Adrenal gland (tissue), 12 donors: ENCODE results near the gene GRXCR2. TPM values are rescaled to one million over a fixed set of nuclear protein-coding genes. Genes with fewer than 3 reads are reported as not detected.

Experiments used
- DNase-seq, 7 donors: peaks; one replicate each; pipeline ENCODE4 v3.0.0-alpha.2; 2019 to 2020
- H3K27ac ChIP-seq, 5 donors: fragments of 200-600 bp; sonication (generic) in 4 of 5; 1 replicate in 3 of 5; 2 replicates in 2 of 5; pipeline versions ENCODE4 v1.5.1 to v1.8.0; 2016 to 2020; ENCODE audit warnings: mild to moderate bottlenecking in 1 of 5
- H3K27me3 ChIP-seq: fragments of 200-600 bp; 2 replicates; pipeline ENCODE4 v1.8.0; 2021
- H3K36me3 ChIP-seq, 2 donors: fragments of 200-600 bp; replicated peaks in 1 of 2; 1 replicate in 1 of 2; 2 replicates in 1 of 2; pipeline versions ENCODE4 v1.5.1 to v1.8.0; 2018 to 2022
- H3K4me1 ChIP-seq, 2 donors: fragments of 200-600 bp; replicated peaks in 1 of 2; 1 replicate in 1 of 2; 2 replicates in 1 of 2; pipeline versions ENCODE4 v1.5.1 to v1.8.0; 2018 to 2021
- H3K4me3 ChIP-seq, 4 donors: fragments of 200-600 bp; sonication (generic) in 3 of 4; one replicate each; pipeline ENCODE4 v1.5.1; 2016 to 2018
- H3K9me3 ChIP-seq, 3 donors: fragments of 200-600 bp; sonication (generic) in 1 of 3; replicated peaks in 1 of 3; 1 replicate in 2 of 3; 2 replicates in 1 of 3; pipeline versions ENCODE4 v1.5.1 to v1.8.0; 2016 to 2021
- POLR2A ChIP-seq, 2 donors: fragments of 450-650 bp; IDR thresholded peaks; one replicate each; pipeline ENCODE4 v1.6.1; 2017; ENCODE audit warnings: antibody characterized with exemption in 2 of 2, mild to moderate bottlenecking in 2 of 2, moderate library complexity in 1 of 2
- WGBS, 4 donors: extraction: QIAGEN DNeasy Blood & Tissue Kit in 2 of 4; methylation state at CpG; one replicate each; pipeline versions ENCODE4 v1.1.5 to v1.1.7; 2013 to 2017; 5-methylcytosine and 5-hydroxymethylcytosine counted together
- intact Hi-C, 2 donors: fragments of 100-400 bp; cut with DNase I; formaldehyde crosslinking; loops; one replicate each; pipeline versions ENCODE4 v1.14.1 to v1.15.0; 2022 to 2023
- polyA plus RNA-seq, 3 donors: library from polyadenylated mRNA; stranded (reverse); fragments of 200-250 nt in 2 of 3; fragments of 350-450 nt in 1 of 3; fragmentation: Illumina TruSeq in 1 of 3; extraction: RNeasy Lipid Tissue Mini Kit (QIAGEN cat#74804) in 1 of 3; gene quantifications; one replicate each; pipeline ENCODE4 v1.2.3, GENCODE V29; 2013 to 2014
- total RNA-seq, 9 donors: library from RNA; depleted of rRNA in 4 of 9; stranded (reverse); fragments of >200 nt in 4 of 9; fragments of 120-200 nt in 1 of 9; fragmentation: NEBNext Ultra II Directional in 1 of 9; extraction: Animal tissue kit (Norgen Biotek cat#: 25700) in 1 of 9; gene quantifications; one replicate each; pipeline versions ENCODE4 v1.1.0 to v1.2.4, GENCODE V29; 2013 to 2023
- TF ChIP-seq, protein P1 (sequence below), 6 experiments: fragments of 450-650 bp in 4 of 6; fragments of 200-600 bp in 2 of 6; sonication (generic) in 1 of 6; IDR thresholded peaks; 1 replicate in 5 of 6; 2 replicates in 1 of 6; pipeline versions ENCODE4 v1.5.1 to v1.8.0; 2016 to 2021; ENCODE audit warnings: antibody characterized with exemption in 6 of 6, mild to moderate bottlenecking in 2 of 6, moderate library complexity in 1 of 6
- donor health status: healthy with polysubstance abuse.
- donor health status: Bipolar disorder and iron deficiency.
- donor health status: DM: yes; HTN: yes; CAD: no.
- donor health status: DM: no; HTN: no; CAD: no.
- donor health status: DM: no; HTN: no; CAD: no.
- donor health status: DM: yes; HTN: yes; CAD: no.

Gene GRXCR2
- total and polyA plus RNA-seq, 12 donors, result not detected

GRCh38 chr5:145826895-145827674 lies 45.7 kb downstream of the GRXCR2 start:
- no peaks in the 10 kb centered on the region for H3K9me3 ChIP-seq
- H3K27ac ChIP-seq, result no peak overlapping the region
- WGBS, 4 donors, result 54 to 62% (median 58%) methylated on average over 8 of the region's 8 CpGs
- intact Hi-C loops, result loop anchor here in 1 of 2 donors (5.0 kb wide), 1 partner anchor 145 kb away; no protein-coding TSS in a partner anchor
- TF ChIP-seq, protein P1, sequence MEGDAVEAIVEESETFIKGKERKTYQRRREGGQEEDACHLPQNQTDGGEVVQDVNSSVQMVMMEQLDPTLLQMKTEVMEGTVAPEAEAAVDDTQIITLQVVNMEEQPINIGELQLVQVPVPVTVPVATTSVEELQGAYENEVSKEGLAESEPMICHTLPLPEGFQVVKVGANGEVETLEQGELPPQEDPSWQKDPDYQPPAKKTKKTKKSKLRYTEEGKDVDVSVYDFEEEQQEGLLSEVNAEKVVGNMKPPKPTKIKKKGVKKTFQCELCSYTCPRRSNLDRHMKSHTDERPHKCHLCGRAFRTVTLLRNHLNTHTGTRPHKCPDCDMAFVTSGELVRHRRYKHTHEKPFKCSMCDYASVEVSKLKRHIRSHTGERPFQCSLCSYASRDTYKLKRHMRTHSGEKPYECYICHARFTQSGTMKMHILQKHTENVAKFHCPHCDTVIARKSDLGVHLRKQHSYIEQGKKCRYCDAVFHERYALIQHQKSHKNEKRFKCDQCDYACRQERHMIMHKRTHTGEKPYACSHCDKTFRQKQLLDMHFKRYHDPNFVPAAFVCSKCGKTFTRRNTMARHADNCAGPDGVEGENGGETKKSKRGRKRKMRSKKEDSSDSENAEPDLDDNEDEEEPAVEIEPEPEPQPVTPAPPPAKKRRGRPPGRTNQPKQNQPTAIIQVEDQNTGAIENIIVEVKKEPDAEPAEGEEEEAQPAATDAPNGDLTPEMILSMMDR (IDR thresholded peaks at IDR 0.05), result no peak
- no peak for TF ChIP-seq POLR2A (IDR thresholded peaks at IDR 0.05)
- no peak for DNase-seq
- no peaks in the 10 kb centered on the region for H3K27me3 ChIP-seq
- H3K4me3 ChIP-seq, result no peak overlapping the region
- peaks cover 0 to 13% of the 10 kb centered on the region in 2 donors for H3K4me1 ChIP-seq
- H3K36me3 ChIP-seq, result no peaks in the 10 kb centered on the region

- Histone ChIP-seq H3K4me1 (peaks cover 0 to 13% of the 10 kb centered on the region in 2 donors), H3K9me3 (no peaks in the 10 kb centered on the region), H3K36me3 (no peaks in the 10 kb centered on the region), H3K4me3 (no peak overlapping the region), H3K27ac (no peak overlapping the region), H3K27me3 (no peaks in the 10 kb centered on the region)
- intact Hi-C loops, result loop anchor here in 1 of 2 donors (5.0 kb wide), 1 partner anchor 143 kb away; no protein-coding TSS in a partner anchor
- 62 to 68% (median 63%) methylated on average over 3 of the region's 3 CpGs for WGBS, 4 donors
- TF ChIP-seq, protein P1 (IDR thresholded peaks at IDR 0.05), result peak; percentile 67 to 92 (median 82)
- no peak for TF ChIP-seq POLR2A (IDR thresholded peaks at IDR 0.05)
- DNase-seq, result peak in 1 of 7 donors; percentile 9
These were observed 47.0 kb downstream of the GRXCR2 start for GRCh38 chr5:145825751-145826180.

DNA sequence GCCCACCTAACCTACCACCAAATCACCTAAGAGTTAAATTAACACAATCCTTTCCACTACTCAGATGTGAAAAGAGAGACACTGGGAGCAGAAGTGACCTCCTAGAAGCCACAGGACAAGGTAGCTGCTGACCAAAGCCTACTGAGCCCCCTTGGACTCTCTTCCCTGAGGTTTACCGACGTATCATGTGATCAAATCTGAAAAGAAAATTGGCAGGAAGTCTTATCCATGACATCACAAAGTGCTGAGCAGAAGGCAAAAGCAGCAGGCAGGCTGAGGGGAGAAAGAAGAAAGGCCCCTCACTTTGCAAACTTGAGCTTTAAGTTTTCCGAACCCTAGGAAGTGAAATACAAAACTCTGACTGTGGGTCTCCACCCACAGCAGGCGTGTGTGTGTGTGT lies 48.8 kb downstream of the GRXCR2 start:
- H3K4me1 ChIP-seq, result no peaks in the 10 kb centered on the region
- intact Hi-C loops, result no loop called here
- no peaks in the 10 kb centered on the region for H3K36me3 ChIP-seq
- no peaks in the 10 kb centered on the region for H3K27me3 ChIP-seq
- no peaks in the 10 kb centered on the region for H3K9me3 ChIP-seq
- TF ChIP-seq POLR2A (IDR thresholded peaks at IDR 0.05), result no peak
- TF ChIP-seq, protein P1 (IDR thresholded peaks at IDR 0.05), result no peak
- 45 to 62% (median 60%) methylated on average over 4 of the region's 4 CpGs for WGBS, 4 donors
- DNase-seq, result no peak
- no peak overlapping the region for H3K27ac ChIP-seq
- no peak overlapping the region for H3K4me3 ChIP-seq

DNA sequence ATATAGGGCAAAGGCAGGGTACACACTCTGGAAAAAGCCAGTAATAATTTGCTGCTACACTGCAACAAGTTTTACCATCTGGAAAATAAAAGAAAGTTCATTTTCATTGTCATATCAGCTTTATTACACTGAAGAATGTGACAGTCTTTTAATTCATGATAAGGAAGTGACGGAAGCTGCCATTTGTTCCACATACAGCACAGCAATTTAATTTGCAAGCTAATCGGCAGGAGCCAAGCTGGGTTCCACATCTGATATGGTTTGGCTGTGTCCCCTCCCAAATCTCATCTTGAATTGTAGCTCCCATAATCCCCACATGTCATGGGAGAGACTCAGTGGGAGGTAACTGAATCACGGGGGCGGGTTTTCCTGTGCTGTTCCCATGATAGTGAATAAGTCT lies 54.2 kb downstream of the GRXCR2 start:
- no peak for DNase-seq
- TF ChIP-seq, protein P1 (IDR thresholded peaks at IDR 0.05), result no peak
- no peak for TF ChIP-seq POLR2A (IDR thresholded peaks at IDR 0.05)
- WGBS, 4 donors, result 86 to 93% (median 88%) methylated on average over 4 of the region's 4 CpGs
- intact Hi-C loops, result loop anchor here in 1 of 2 donors (10.0 kb wide), 1 partner anchor 124 kb away; no protein-coding TSS in a partner anchor
- no peak overlapping the region for H3K4me3 ChIP-seq
- H3K4me1 ChIP-seq, result no peaks in the 10 kb centered on the region
- H3K36me3 ChIP-seq, result no peaks in the 10 kb centered on the region
- H3K27ac ChIP-seq, result no peak overlapping the region
- H3K9me3 ChIP-seq, result no peaks in the 10 kb centered on the region
- H3K27me3 ChIP-seq, result no peaks in the 10 kb centered on the region
